NT2/D1 (cell line): Measurements from ENCODE around the gene CDH3.

Experiments used
- SUZ12 ChIP-seq: IDR thresholded peaks from 2 replicates; pipeline ENCODE4 v1.6.1; 2011; ENCODE audit not compliant: insufficient read length, insufficient read depth; ENCODE audit errors: extremely low read depth
- YY1 ChIP-seq: IDR thresholded peaks from 2 replicates; pipeline ENCODE4 v1.6.1; 2011; ENCODE audit not compliant: insufficient read length, insufficient read depth
- ZNF274 ChIP-seq: IDR thresholded peaks from 2 replicates; pipeline ENCODE4 v1.6.1; 2011; ENCODE audit warnings: mild to moderate bottlenecking, low read depth, low read length

DNA sequence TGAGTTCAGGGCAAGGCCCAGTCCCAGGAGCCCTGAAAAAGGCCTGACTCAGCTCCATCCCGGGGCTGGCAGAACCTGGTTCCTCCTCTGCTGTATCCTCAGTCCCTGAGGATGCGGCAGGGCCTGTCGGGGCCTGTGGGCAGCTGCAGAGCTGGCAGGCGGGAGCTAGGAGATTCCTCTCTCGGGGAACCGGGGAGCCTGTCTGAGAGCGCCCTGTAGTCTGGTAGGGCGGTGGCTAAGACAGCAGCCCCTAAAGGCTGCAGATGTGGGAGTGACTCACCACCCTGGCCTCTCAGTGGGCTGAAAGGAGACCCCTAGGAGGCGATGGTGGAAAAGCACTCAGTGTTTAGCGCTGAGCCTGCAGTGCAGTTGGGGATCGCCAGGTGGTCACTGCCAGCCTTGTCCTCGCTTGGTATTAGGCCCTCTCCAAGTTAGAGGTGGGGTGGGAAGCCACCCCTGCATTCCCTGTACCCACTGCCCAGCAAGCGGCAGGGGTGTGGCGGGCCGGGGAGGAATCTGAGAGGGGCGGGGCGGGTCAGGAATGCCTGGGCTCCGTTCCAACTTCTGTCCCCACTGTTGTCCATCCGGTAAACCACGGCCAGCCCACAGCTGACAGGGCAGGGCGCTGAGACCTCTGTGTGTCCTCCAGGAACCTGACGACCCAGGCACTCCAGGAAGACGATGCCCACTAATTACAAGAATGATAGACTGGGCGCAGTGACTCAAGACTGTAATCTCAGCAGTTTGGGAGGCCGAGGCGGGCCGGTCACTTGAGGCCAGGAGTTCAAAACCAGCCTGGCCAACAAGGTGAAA lies 62.4 kb downstream of the CDH3 start:
- TF ChIP-seq ZNF274 (no peak), YY1 (no peak), SUZ12 (no peak)
